Measurements from ENCODE around the gene DUXB.

DNA sequence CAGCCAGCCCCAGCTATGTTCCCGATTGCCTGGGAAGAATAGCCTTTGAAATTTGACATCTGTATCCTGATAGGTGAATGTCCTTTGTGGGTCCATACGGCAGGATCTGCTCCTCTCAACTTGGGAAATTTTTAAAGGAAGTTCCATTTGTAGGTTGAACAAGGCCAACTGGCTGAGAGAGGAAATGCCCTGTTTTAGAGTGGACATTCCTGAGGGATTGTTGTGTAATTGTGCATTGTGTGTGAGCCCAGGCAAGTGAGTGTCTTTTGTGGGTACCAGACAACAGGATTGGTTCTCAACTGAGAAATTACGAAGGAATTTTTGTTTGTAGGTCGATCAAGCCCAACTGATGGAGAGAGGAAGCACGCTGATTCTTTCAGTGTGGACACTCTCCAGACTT is 21.9 kb downstream of the DUXB start:
- TF ChIP-seq, protein P1, sequence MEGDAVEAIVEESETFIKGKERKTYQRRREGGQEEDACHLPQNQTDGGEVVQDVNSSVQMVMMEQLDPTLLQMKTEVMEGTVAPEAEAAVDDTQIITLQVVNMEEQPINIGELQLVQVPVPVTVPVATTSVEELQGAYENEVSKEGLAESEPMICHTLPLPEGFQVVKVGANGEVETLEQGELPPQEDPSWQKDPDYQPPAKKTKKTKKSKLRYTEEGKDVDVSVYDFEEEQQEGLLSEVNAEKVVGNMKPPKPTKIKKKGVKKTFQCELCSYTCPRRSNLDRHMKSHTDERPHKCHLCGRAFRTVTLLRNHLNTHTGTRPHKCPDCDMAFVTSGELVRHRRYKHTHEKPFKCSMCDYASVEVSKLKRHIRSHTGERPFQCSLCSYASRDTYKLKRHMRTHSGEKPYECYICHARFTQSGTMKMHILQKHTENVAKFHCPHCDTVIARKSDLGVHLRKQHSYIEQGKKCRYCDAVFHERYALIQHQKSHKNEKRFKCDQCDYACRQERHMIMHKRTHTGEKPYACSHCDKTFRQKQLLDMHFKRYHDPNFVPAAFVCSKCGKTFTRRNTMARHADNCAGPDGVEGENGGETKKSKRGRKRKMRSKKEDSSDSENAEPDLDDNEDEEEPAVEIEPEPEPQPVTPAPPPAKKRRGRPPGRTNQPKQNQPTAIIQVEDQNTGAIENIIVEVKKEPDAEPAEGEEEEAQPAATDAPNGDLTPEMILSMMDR (IDR thresholded peaks at IDR 0.05) = no peak
- no peak for TF ChIP-seq EZH2 (IDR thresholded peaks at IDR 0.05)
